ENCODE data around the gene BAAT.

The BAAT gene

DNA sequence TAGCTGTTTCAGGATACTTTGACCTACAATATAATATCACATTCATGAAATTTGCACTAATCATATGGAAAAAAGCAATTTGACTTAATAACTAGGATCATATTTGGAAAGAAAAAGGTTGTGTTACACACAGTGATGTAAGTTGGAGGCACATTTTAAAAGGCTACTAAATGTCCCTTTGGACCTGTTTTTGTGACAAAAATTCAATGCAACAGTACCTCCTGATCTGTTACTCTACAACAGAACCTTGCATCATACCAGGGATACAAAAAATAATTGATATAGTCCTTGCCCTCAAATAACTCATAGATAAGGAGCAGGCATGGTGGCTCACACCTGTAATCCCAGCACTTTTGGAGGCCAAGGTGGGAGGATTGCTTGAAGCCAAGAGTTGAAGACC, 67.1 kb downstream of the BAAT start:
- H3K4me3 ChIP-seq (ENCODE audit: low read depth, low read length) = no peak overlapping the region
- no peaks in the 10 kb centered on the region for H3K4me1 ChIP-seq
- H3K4me2 ChIP-seq (ENCODE audit: low read length) = no peak overlapping the region
- no peaks in the 10 kb centered on the region for H3K27me3 ChIP-seq (ENCODE audit: control insufficient read depth, insufficient read depth, low read length)
- no peak overlapping the region for H2AFZ ChIP-seq
- H3K79me2 ChIP-seq = no peaks in the 10 kb centered on the region
- TF ChIP-seq, protein P1, sequence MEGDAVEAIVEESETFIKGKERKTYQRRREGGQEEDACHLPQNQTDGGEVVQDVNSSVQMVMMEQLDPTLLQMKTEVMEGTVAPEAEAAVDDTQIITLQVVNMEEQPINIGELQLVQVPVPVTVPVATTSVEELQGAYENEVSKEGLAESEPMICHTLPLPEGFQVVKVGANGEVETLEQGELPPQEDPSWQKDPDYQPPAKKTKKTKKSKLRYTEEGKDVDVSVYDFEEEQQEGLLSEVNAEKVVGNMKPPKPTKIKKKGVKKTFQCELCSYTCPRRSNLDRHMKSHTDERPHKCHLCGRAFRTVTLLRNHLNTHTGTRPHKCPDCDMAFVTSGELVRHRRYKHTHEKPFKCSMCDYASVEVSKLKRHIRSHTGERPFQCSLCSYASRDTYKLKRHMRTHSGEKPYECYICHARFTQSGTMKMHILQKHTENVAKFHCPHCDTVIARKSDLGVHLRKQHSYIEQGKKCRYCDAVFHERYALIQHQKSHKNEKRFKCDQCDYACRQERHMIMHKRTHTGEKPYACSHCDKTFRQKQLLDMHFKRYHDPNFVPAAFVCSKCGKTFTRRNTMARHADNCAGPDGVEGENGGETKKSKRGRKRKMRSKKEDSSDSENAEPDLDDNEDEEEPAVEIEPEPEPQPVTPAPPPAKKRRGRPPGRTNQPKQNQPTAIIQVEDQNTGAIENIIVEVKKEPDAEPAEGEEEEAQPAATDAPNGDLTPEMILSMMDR (IDR thresholded peaks at IDR 0.05) = no peak
- H3K27ac ChIP-seq = no peak overlapping the region
- no peak overlapping the region for H3K9ac ChIP-seq
- no peaks in the 10 kb centered on the region for H3K9me3 ChIP-seq (ENCODE audit: control insufficient read depth, low read length)
- H3K36me3 ChIP-seq (ENCODE audit: control insufficient read depth, insufficient read depth, low read length) = no peaks in the 10 kb centered on the region

DNA sequence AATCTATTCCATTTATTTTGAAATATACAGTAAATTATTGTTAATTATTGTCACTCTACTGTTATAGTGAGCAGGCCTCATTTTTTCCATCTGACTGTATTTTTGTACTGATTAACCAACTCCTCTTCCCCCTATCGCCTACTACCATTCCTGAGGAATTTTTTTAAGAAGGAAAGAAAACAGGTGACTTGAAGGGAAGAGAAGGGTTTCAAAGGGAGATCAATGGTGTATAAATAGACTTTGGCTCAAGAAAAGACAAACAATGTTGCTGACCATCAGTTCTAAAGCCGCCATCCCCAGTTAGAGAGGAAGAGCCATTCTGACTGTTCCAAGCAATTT, 69.7 kb downstream of the BAAT start:
- no peak overlapping the region for H3K9ac ChIP-seq
- H3K27me3 ChIP-seq (ENCODE audit: control insufficient read depth, insufficient read depth, low read length) = no peaks in the 10 kb centered on the region
- H3K4me1 ChIP-seq = no peaks in the 10 kb centered on the region
- no peaks in the 10 kb centered on the region for H3K36me3 ChIP-seq (ENCODE audit: control insufficient read depth, insufficient read depth, low read length)
- H3K4me3 ChIP-seq (ENCODE audit: low read depth, low read length) = no peak overlapping the region
- TF ChIP-seq, protein P1 (IDR thresholded peaks at IDR 0.05) = no peak
- H3K27ac ChIP-seq = no peak overlapping the region
- H3K9me3 ChIP-seq (ENCODE audit: control insufficient read depth, low read length) = no peaks in the 10 kb centered on the region
- H2AFZ ChIP-seq = no peak overlapping the region
- H3K4me2 ChIP-seq (ENCODE audit: low read length) = no peak overlapping the region
- H3K79me2 ChIP-seq = no peaks in the 10 kb centered on the region

DNA sequence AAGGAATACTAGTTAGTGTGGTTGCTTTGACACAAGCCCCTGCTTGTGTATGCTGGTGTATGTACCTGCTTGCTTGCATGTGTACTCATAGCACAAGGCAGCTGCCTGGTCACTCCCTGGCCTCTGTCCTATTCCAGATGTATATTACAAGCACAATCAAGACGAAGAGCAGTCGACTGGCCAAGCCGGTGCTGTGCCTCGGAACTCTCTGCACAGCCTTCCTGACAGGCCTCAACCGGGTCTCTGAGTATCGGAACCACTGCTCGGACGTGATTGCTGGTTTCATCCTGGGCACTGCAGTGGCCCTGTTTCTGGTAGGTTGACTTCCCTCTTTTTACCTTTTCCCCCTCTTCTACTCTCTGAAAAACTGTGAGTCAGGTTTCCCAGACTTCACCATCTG, 72.1 kb downstream of the BAAT start:
- Histone ChIP-seq H3K27me3 (ENCODE audit: control insufficient read depth, insufficient read depth, low read length) (no peaks in the 10 kb centered on the region), H3K4me3 (ENCODE audit: low read depth, low read length) (no peak overlapping the region), H2AFZ (no peak overlapping the region), H3K9me3 (ENCODE audit: control insufficient read depth, low read length) (no peaks in the 10 kb centered on the region), H3K27ac (no peak overlapping the region), H3K79me2 (no peaks in the 10 kb centered on the region), H3K36me3 (ENCODE audit: control insufficient read depth, insufficient read depth, low read length) (no peaks in the 10 kb centered on the region), H3K4me1 (no peaks in the 10 kb centered on the region), H3K4me2 (ENCODE audit: low read length) (no peak overlapping the region), H3K9ac (no peak overlapping the region)
- TF ChIP-seq, protein P1 (IDR thresholded peaks at IDR 0.05) = no peak

DNA sequence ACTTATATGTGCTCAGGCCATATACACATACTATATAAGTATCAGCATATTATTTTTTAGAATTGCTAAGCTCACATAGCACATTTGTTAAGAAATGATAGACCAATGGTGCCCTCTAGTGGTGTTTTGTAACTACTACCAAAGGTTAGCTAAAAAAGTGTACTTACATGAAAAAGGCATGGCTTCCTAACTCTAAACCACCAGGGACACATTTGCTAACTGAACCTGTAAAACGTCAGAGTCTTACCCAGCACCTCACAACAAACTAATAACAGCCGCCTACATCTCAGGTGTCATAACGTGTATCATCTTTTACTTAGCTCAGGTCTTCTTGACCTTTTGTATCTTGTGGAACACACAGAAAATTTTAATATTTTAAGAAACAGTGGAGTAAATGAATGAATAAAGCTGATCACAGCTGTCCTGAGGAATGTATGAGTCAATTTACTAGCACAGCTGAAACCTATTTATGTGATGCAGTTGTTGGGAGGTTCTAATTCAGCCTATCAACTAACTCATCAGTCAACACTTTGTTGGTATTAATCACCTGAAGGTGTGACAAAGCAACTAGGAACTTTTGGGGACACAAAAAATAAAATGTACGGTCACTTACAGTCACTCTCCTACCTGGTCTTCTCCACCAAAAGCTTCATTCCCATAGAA, 72.9 kb downstream of the BAAT start:
- Histone ChIP-seq H2AFZ (no peak overlapping the region), H3K4me3 (ENCODE audit: low read depth, low read length) (no peak overlapping the region)
- TF ChIP-seq, protein P1 (IDR thresholded peaks at IDR 0.05) = peak; percentile 50

DNA sequence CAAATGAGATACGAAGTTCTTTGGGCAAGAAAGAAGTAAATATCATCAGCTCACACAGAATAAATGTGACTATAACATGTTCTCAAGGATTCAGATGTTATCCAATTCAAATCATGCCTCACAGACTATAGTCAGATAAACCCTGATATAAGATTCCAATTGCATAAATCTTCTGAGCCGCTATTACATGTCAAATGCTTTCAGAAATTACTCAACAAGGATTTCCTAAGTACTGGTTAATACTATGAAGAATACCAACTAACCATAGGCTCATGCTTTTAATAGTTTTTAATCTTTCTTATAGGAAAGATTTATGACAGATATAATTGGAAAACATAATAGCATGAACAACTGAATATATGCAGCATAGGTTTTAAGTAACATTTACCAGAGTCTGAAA, 73.6 kb downstream of the BAAT start:
- Histone ChIP-seq H3K4me2 (ENCODE audit: low read length) (no peak overlapping the region), H3K4me3 (ENCODE audit: low read depth, low read length) (no peak overlapping the region), H3K27ac (no peak overlapping the region), H3K36me3 (ENCODE audit: control insufficient read depth, insufficient read depth, low read length) (no peaks in the 10 kb centered on the region), H2AFZ (no peak overlapping the region), H3K27me3 (ENCODE audit: control insufficient read depth, insufficient read depth, low read length) (no peaks in the 10 kb centered on the region), H3K4me1 (no peaks in the 10 kb centered on the region), H3K9ac (no peak overlapping the region), H3K79me2 (no peaks in the 10 kb centered on the region), H3K9me3 (ENCODE audit: control insufficient read depth, low read length) (no peaks in the 10 kb centered on the region)
- TF ChIP-seq, protein P1 (IDR thresholded peaks at IDR 0.05) = no peak

More for the DNA sequence above, 72.9 kb downstream of the BAAT start:
- Histone ChIP-seq H3K4me2 (ENCODE audit: low read length) (no peak overlapping the region), H3K9ac (no peak overlapping the region), H3K9me3 (ENCODE audit: control insufficient read depth, low read length) (no peaks in the 10 kb centered on the region), H3K4me1 (no peaks in the 10 kb centered on the region), H3K79me2 (no peaks in the 10 kb centered on the region), H3K36me3 (ENCODE audit: control insufficient read depth, insufficient read depth, low read length) (no peaks in the 10 kb centered on the region), H3K27ac (no peak overlapping the region), H3K27me3 (ENCODE audit: control insufficient read depth, insufficient read depth, low read length) (no peaks in the 10 kb centered on the region)
